ENCODE measurements around the gene GLDN.
A peak's percentile ranks its signal among the peaks of the same experiment; 100 is the strongest.

Gene GLDN

GRCh38 chr15:51318382-51319150 lies 22.9 kb upstream of the GLDN start:
- H3K4me1 ChIP-seq (ENCODE audit: control insufficient read depth, insufficient read depth, low read length) = no peaks in the 10 kb centered on the region
- no peaks in the 10 kb centered on the region for H3K9me3 ChIP-seq (ENCODE audit: control insufficient read depth, insufficient read depth, low read depth, low read length)
- H3K36me3 ChIP-seq (ENCODE audit: control insufficient read depth in 2 of 2, insufficient read depth in 1 of 2, low read length in 2 of 2) = no peaks in the 10 kb centered on the region
- ChIA-PET POLR2A (no interaction called here), CTCF (interaction anchor here (0.7 to 1.0 kb wide), 2 partner anchors 36 to 62 kb away, joined by 3 read pairs; no protein-coding TSS in a partner anchor)
- no peak for TF ChIP-seq ZBTB10 (tag by site-specific recombination; IDR thresholded peaks at IDR 0.05)
- no peak for TF ChIP-seq SP2 (tag by site-specific recombination; IDR thresholded peaks at IDR 0.05)
- no peak for TF ChIP-seq ZNF639 (tag by site-specific recombination; IDR thresholded peaks at IDR 0.05)
- TF ChIP-seq ZNF449 (tag by site-specific recombination; IDR thresholded peaks at IDR 0.05) = no peak
- no peak overlapping the region for H3K27ac ChIP-seq (ENCODE audit: extremely low read depth, low read depth, low read length)
- H3K4me3 ChIP-seq (ENCODE audit: low read depth, low read length) = no peak overlapping the region

GRCh38 chr15:51319539-51319938 lies 21.9 kb upstream of the GLDN start:
- Histone ChIP-seq H3K4me1 (ENCODE audit: control insufficient read depth, insufficient read depth, low read length) (no peaks in the 10 kb centered on the region), H3K4me3 (ENCODE audit: low read depth, low read length) (no peak overlapping the region), H3K36me3 (ENCODE audit: control insufficient read depth in 2 of 2, insufficient read depth in 1 of 2, low read length in 2 of 2) (no peaks in the 10 kb centered on the region), H3K9me3 (ENCODE audit: control insufficient read depth, insufficient read depth, low read depth, low read length) (no peaks in the 10 kb centered on the region), H3K27ac (ENCODE audit: extremely low read depth, low read depth, low read length) (no peak overlapping the region)
- CTCF ChIA-PET = interaction anchor here (0.7 kb wide), 1 partner anchor 90 kb away, joined by 3 read pairs; no protein-coding TSS in a partner anchor
- TF ChIP-seq ZNF623 (tag by site-specific recombination; IDR thresholded peaks at IDR 0.05) (no peak), SCRT1 (tag by site-specific recombination; IDR thresholded peaks at IDR 0.05; ENCODE audit: borderline replicate concordance) (no peak), ZFP37 (tag by site-specific recombination; IDR thresholded peaks at IDR 0.05) (no peak), ZNF768 (tag by site-specific recombination; IDR thresholded peaks at IDR 0.05) (no peak), ZNF132 (tag by site-specific recombination; IDR thresholded peaks at IDR 0.05; ENCODE audit: borderline replicate concordance) (no peak)
- POLR2A ChIA-PET = no interaction called here

GRCh38 chr15:51320843-51321242 lies 20.6 kb upstream of the GLDN start:
- Histone ChIP-seq H3K9me3 (ENCODE audit: control insufficient read depth, insufficient read depth, low read depth, low read length) (no peaks in the 10 kb centered on the region), H3K36me3 (ENCODE audit: control insufficient read depth in 2 of 2, insufficient read depth in 1 of 2, low read length in 2 of 2) (no peaks in the 10 kb centered on the region), H3K27ac (ENCODE audit: extremely low read depth, low read depth, low read length) (no peak overlapping the region), H3K4me3 (ENCODE audit: low read depth, low read length) (no peak overlapping the region), H3K4me1 (ENCODE audit: control insufficient read depth, insufficient read depth, low read length) (no peaks in the 10 kb centered on the region)
- ChIA-PET POLR2A (no interaction called here), CTCF (interaction anchor here (1.3 kb wide), 1 partner anchor 18 kb away, joined by 4 read pairs; the partner anchor contains the start of gene CYP19A1)
- TF ChIP-seq SCRT2 (tag by site-specific recombination; IDR thresholded peaks at IDR 0.05) (peak; percentile 58), ZNF544 (tag by site-specific recombination; IDR thresholded peaks at IDR 0.05) (no peak)

- H3K4me1 ChIP-seq (ENCODE audit: control insufficient read depth, insufficient read depth, low read length) = no peaks in the 10 kb centered on the region
- no peak for TF ChIP-seq ZNF792 (tag by site-specific recombination; IDR thresholded peaks at IDR 0.05)
- no peak for TF ChIP-seq ZNF48 (tag by site-specific recombination; IDR thresholded peaks at IDR 0.05)
- TF ChIP-seq ZNF146 (tag by site-specific recombination; IDR thresholded peaks at IDR 0.05) = no peak
- TF ChIP-seq ZNF155 (tag by site-specific recombination; IDR thresholded peaks at IDR 0.05) = no peak
- TF ChIP-seq ZNF266 (tag by site-specific recombination; IDR thresholded peaks at IDR 0.05; ENCODE audit: low read depth) = no peak
- TF ChIP-seq BCL11B (tag by site-specific recombination; IDR thresholded peaks at IDR 0.05; ENCODE audit: low read depth) = no peak
- TF ChIP-seq PRDM6 (tag by site-specific recombination; IDR thresholded peaks at IDR 0.05) = no peak
- no peak for TF ChIP-seq KLF16 (tag by site-specific recombination; IDR thresholded peaks at IDR 0.05)
- no peak for TF ChIP-seq ZNF239 (tag by site-specific recombination; IDR thresholded peaks at IDR 0.05)
- no peak for TF ChIP-seq FEZF1 (tag by site-specific recombination; IDR thresholded peaks at IDR 0.05)
These were observed 20.1 kb upstream of the GLDN start for GRCh38 chr15:51321316-51321715.

More at GRCh38 chr15:51321316-51321715, 20.1 kb upstream of the GLDN start:
- H3K4me3 ChIP-seq (ENCODE audit: low read depth, low read length) = no peak overlapping the region
- no peaks in the 10 kb centered on the region for H3K9me3 ChIP-seq (ENCODE audit: control insufficient read depth, insufficient read depth, low read depth, low read length)
- ChIA-PET POLR2A (no interaction called here), CTCF (interaction anchor here (1.3 kb wide), 1 partner anchor 18 kb away, joined by 4 read pairs; the partner anchor contains the start of gene CYP19A1)
- no peak overlapping the region for H3K27ac ChIP-seq (ENCODE audit: extremely low read depth, low read depth, low read length)
- H3K36me3 ChIP-seq (ENCODE audit: control insufficient read depth in 2 of 2, insufficient read depth in 1 of 2, low read length in 2 of 2) = no peaks in the 10 kb centered on the region
